A673 (cell line): ENCODE results near the gene COL9A1. TPM values are rescaled to one million over a fixed set of nuclear protein-coding genes. Genes with fewer than 3 reads are reported as not detected.

Experiments used
- BruUV-seq: library from RNA; stranded (reverse); fragments of 400-500 nt; replicated peaks from 2 replicates; lab custom pipeline; 2021; lab: Mats Ljungman, UMichigan
- CTCF ChIA-PET: fragments of 300-600 bp; sonication (Branson Sonifier 250); formaldehyde crosslinking; loops from one replicate; lab custom pipeline; 2022; ENCODE audit warnings: antibody characterized with exemption; lab: Charles Lee
- POLR2A ChIA-PET: fragments of 300-600 bp; sonication (Branson Sonifier 250); formaldehyde crosslinking; loops from one replicate; lab custom pipeline; 2022; ENCODE audit warnings: antibody characterized with exemption; ENCODE audit not compliant: low non-redundant PET; lab: Charles Lee
- DNase-seq: peaks from one replicate; pipeline ENCODE4 v3.0.0-alpha.2; 2015; ENCODE audit warnings: low spot score
- H3K27ac ChIP-seq: fragments of 200-600 bp; sonication (generic); 2 replicates; pipeline ENCODE4 v1.5.1; 2016; ENCODE audit warnings: mixed run types, low read depth, mild to moderate bottlenecking, mixed read lengths, antibody characterized with exemption, low read length; ENCODE audit not compliant: poor library complexity, severe bottlenecking
- H3K27me3 ChIP-seq: fragments of 200-600 bp; sonication (generic); replicated peaks from 2 replicates; pipeline ENCODE4 v1.6.1; 2017; ENCODE audit warnings: mixed run types, low read depth, mild to moderate bottlenecking, mixed read lengths, antibody characterized with exemption, low read length; ENCODE audit not compliant: insufficient read depth, poor library complexity
- H3K36me3 ChIP-seq: fragments of 200-600 bp; sonication (generic); 2 replicates; pipeline ENCODE4 v1.6.1; 2016; ENCODE audit warnings: mixed run types, mild to moderate bottlenecking, mixed read lengths, antibody characterized with exemption, low read length; ENCODE audit not compliant: insufficient read depth, poor library complexity, severe bottlenecking
- H3K4me1 ChIP-seq: fragments of 200-600 bp; sonication (generic); 2 replicates; pipeline ENCODE4 v1.6.1; 2017; ENCODE audit warnings: mixed run types, mild to moderate bottlenecking, mixed read lengths, antibody characterized with exemption, low read length; ENCODE audit not compliant: insufficient read depth, poor library complexity, severe bottlenecking
- H3K4me3 ChIP-seq: fragments of 200-600 bp; sonication (generic); 2 replicates; pipeline ENCODE4 v1.5.1; 2016; ENCODE audit warnings: low read depth, mixed run types, mild to moderate bottlenecking, mixed read lengths, low read length; ENCODE audit not compliant: poor library complexity, severe bottlenecking
- H3K9me3 ChIP-seq: fragments of 200-600 bp; sonication (generic); 2 replicates; pipeline ENCODE4 v1.6.1; 2016; ENCODE audit warnings: mixed run types, low read depth, mild to moderate bottlenecking, mixed read lengths, antibody characterized with exemption, low read length; ENCODE audit not compliant: poor library complexity, severe bottlenecking
- EZH2 ChIP-seq: fragments of 200-600 bp; sonication (generic); IDR thresholded peaks from 2 replicates; pipeline ENCODE4 v1.6.1; 2017; ENCODE audit warnings: borderline replicate concordance, low read depth, mild to moderate bottlenecking, mixed read lengths, antibody characterized with exemption, low read length; ENCODE audit not compliant: poor library complexity, severe bottlenecking
- intact Hi-C: fragments of 100-400 bp; cut with micrococcal nuclease; formaldehyde crosslinking; loops from one replicate; pipeline ENCODE4 v1.10.0; 2022; ENCODE audit not compliant: unreplicated experiment
- total RNA-seq: library from RNA; stranded (reverse); gene quantifications from 2 replicates; pipeline ENCODE4 v1.2.3, GENCODE V29; 2021
- TF ChIP-seq, protein P1 (sequence below): fragments of 300-800, 200-600 bp; sonication (generic); conservative IDR thresholded peaks from 2 replicates; pipeline ENCODE4 v1.5.1; 2017; ENCODE audit warnings: low read depth, mild to moderate bottlenecking, antibody characterized with exemption, low read length, moderate library complexity, mixed read lengths

Gene COL9A1
- total RNA-seq, 1 experiment from 2014 or later, result not detected

DNA sequence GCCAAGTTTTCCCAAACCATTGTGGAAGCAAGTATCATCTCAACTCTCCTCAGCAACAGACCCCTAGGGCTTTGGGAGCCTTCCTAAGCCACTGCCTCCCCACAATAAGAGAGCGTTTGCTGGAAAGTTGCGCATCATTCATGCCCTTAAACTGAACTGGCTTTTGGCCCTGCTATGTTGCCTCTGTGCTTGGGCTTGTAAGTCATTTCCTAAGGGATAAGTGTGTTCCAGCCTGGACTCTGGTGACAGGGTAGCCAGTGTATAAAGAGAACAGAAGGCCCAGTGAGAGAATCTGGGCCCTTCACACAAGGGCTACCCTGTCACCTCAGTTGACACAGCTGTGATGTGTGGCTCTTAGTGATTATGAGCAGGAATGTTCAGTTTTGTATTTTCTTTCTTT lies 77.8 kb downstream of the COL9A1 start:
- no peak for TF ChIP-seq EZH2
- TF ChIP-seq, protein P1, sequence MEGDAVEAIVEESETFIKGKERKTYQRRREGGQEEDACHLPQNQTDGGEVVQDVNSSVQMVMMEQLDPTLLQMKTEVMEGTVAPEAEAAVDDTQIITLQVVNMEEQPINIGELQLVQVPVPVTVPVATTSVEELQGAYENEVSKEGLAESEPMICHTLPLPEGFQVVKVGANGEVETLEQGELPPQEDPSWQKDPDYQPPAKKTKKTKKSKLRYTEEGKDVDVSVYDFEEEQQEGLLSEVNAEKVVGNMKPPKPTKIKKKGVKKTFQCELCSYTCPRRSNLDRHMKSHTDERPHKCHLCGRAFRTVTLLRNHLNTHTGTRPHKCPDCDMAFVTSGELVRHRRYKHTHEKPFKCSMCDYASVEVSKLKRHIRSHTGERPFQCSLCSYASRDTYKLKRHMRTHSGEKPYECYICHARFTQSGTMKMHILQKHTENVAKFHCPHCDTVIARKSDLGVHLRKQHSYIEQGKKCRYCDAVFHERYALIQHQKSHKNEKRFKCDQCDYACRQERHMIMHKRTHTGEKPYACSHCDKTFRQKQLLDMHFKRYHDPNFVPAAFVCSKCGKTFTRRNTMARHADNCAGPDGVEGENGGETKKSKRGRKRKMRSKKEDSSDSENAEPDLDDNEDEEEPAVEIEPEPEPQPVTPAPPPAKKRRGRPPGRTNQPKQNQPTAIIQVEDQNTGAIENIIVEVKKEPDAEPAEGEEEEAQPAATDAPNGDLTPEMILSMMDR, result no peak
- CTCF ChIA-PET, result no interaction called here
- Histone ChIP-seq H3K4me3 (no peak overlapping the region), H3K36me3 (no peaks in the 10 kb centered on the region), H3K4me1 (no peaks in the 10 kb centered on the region), H3K27ac (no peak overlapping the region), H3K27me3 (no peaks in the 10 kb centered on the region), H3K9me3 (no peaks in the 10 kb centered on the region)
- intact Hi-C loops, result no loop called here
- DNase-seq, result no peak
- POLR2A ChIA-PET, result no interaction called here
- BruUV-seq, result no TSS peak

- BruUV-seq, result no TSS peak
- no peaks in the 10 kb centered on the region for H3K4me1 ChIP-seq
- TF ChIP-seq, protein P1, result no peak
- TF ChIP-seq EZH2, result no peak
- no peak overlapping the region for H3K4me3 ChIP-seq
- POLR2A ChIA-PET, result no interaction called here
- no peak overlapping the region for H3K27ac ChIP-seq
- DNase-seq, result no peak
- intact Hi-C loops, result loop anchor here (5.0 kb wide), 2 partner anchors 65 to 790 kb away; no protein-coding TSS in a partner anchor
- no peaks in the 10 kb centered on the region for H3K36me3 ChIP-seq
- no peaks in the 10 kb centered on the region for H3K9me3 ChIP-seq
- peaks cover 8% of the 10 kb centered on the region for H3K27me3 ChIP-seq
- CTCF ChIA-PET, result interaction anchor here (1.8 kb wide), 1 partner anchor 82 kb away, joined by 6 read pairs; no protein-coding TSS in a partner anchor
These were observed 80.5 kb downstream of the COL9A1 start for GRCh38 chr6:70222439-70222749.

GRCh38 chr6:70221715-70222438 lies 81.0 kb downstream of the COL9A1 start:
- no TSS peak for BruUV-seq
- CTCF ChIA-PET, result interaction anchor here (1.1 to 2.0 kb wide), 7 partner anchors 15 to 789 kb away, joined by 3 to 25 read pairs (median 8); no protein-coding TSS in a partner anchor
- intact Hi-C loops, result loop anchor here (1.0 to 5.0 kb wide), 7 partner anchors 65 to 790 kb away; no protein-coding TSS in a partner anchor
- POLR2A ChIA-PET, result no interaction called here
- no peaks in the 10 kb centered on the region for H3K4me1 ChIP-seq
- H3K27me3 ChIP-seq, result peaks cover 13% of the 10 kb centered on the region
- TF ChIP-seq, protein P1, result no peak
- no peak overlapping the region for H3K27ac ChIP-seq
- no peak overlapping the region for H3K4me3 ChIP-seq
- no peaks in the 10 kb centered on the region for H3K36me3 ChIP-seq
- no peak for DNase-seq
- H3K9me3 ChIP-seq, result no peaks in the 10 kb centered on the region
